IMR-90 (cell line): ENCODE results near the gene COL9A2. TPM values are rescaled to one million over a fixed set of nuclear protein-coding genes. Genes with fewer than 3 reads are reported as not detected.

Experiments
- ATAC-seq: fragments of 200-7000 bp; cut with Tn5 transposase; 2 replicates; pipeline ENCODE4 v1.9.1; 2020; ENCODE audit warnings: low read depth, mild to moderate bottlenecking, moderate library complexity
- BruUV-seq: library from RNA; stranded (reverse); fragments of 400-500 nt; replicated peaks from 2 replicates; lab custom pipeline; 2021; lab: Mats Ljungman, UMichigan
- CTCF ChIA-PET: fragments of 300-600 bp; formaldehyde crosslinking; extraction: SDS; loops from one replicate; lab custom pipeline; 2021; ENCODE audit warnings: antibody characterized with exemption; lab: Yijun Ruan, JAX
- POLR2A ChIA-PET: fragments of 300-600 bp; sonication (Branson Sonifier 250); formaldehyde crosslinking; loops from one replicate; lab custom pipeline; 2022; ENCODE audit warnings: antibody characterized with exemption; ENCODE audit not compliant: unreplicated experiment; lab: Charles Lee
- DNase-seq: peaks from one replicate; pipeline ENCODE4 v3.0.0; 2013
- H2AFZ ChIP-seq: replicated peaks from 2 replicates; pipeline ENCODE3; 2013; ENCODE audit warnings: low read length, mild to moderate bottlenecking; ENCODE audit not compliant: poor library complexity
- H2AK5ac ChIP-seq: 2 replicates; pipeline ENCODE4 v1.6.1; 2013; ENCODE audit warnings: low read depth, low read length, inconsistent platforms
- H2AK9ac ChIP-seq: replicated peaks from 2 replicates; pipeline ENCODE3; 2013; ENCODE audit warnings: mild to moderate bottlenecking, low read depth, low read length, moderate library complexity; ENCODE audit not compliant: poor library complexity
- H2BK120ac ChIP-seq: 2 replicates; pipeline ENCODE4 v1.6.1; 2013; ENCODE audit warnings: low read depth, low read length, inconsistent platforms
- H2BK15ac ChIP-seq: 3 replicates; pipeline ENCODE4 v1.6.1; 2013; ENCODE audit warnings: low read depth, low read length, inconsistent platforms
- H2BK20ac ChIP-seq: 2 replicates; pipeline ENCODE4 v1.6.1; 2013; ENCODE audit warnings: low read depth, mild to moderate bottlenecking, inconsistent platforms, low read length, moderate library complexity
- H2BK5ac ChIP-seq: 2 replicates; pipeline ENCODE4 v1.6.1; 2013; ENCODE audit warnings: mild to moderate bottlenecking, low read depth, low read length, inconsistent platforms; ENCODE audit not compliant: poor library complexity, severe bottlenecking
- H3K14ac ChIP-seq: replicated peaks from 2 replicates; pipeline ENCODE4 v1.6.1; 2013; ENCODE audit warnings: low read depth, low read length, inconsistent platforms
- H3K18ac ChIP-seq: 2 replicates; pipeline ENCODE4 v1.6.1; 2013; ENCODE audit warnings: low read depth, low read length, control low read depth
- H3K23ac ChIP-seq: 2 replicates; pipeline ENCODE4 v1.6.1; 2013; ENCODE audit warnings: low read depth, low read length, inconsistent platforms
- H3K27ac ChIP-seq: 2 replicates; pipeline ENCODE4 v1.5.1; 2013; ENCODE audit warnings: mild to moderate bottlenecking, control low read depth, low read length; ENCODE audit not compliant: insufficient read depth
- H3K27me3 ChIP-seq: 2 replicates; pipeline ENCODE4 v1.6.1; 2013; ENCODE audit warnings: low read length; ENCODE audit not compliant: control insufficient read depth, insufficient read depth
- H3K36me3 ChIP-seq: 2 replicates; pipeline ENCODE4 v1.6.1; 2013; ENCODE audit warnings: low read length, mixed read lengths; ENCODE audit not compliant: control insufficient read depth, insufficient read depth
- H3K4ac ChIP-seq: 2 replicates; pipeline ENCODE4 v1.6.1; 2013; ENCODE audit warnings: low read depth, low read length, inconsistent platforms
- H3K4me1 ChIP-seq: 2 replicates; pipeline ENCODE4 v1.6.1; 2013; ENCODE audit warnings: low read length, mixed read lengths; ENCODE audit not compliant: control insufficient read depth, insufficient read depth
- H3K4me2 ChIP-seq: 2 replicates; pipeline ENCODE4 v1.6.1; 2013; ENCODE audit warnings: low read depth, mild to moderate bottlenecking, control low read depth, low read length, moderate library complexity
- H3K4me3 ChIP-seq: 2 replicates; pipeline ENCODE4 v1.5.1; 2013; ENCODE audit warnings: low read depth, mild to moderate bottlenecking, control low read depth, low read length, moderate library complexity; ENCODE audit not compliant: insufficient read depth
- H3K56ac ChIP-seq: 2 replicates; pipeline ENCODE4 v1.6.1; 2013; ENCODE audit warnings: low read length, inconsistent platforms; ENCODE audit not compliant: insufficient read depth; ENCODE audit errors: extremely low read depth
- H3K79me1 ChIP-seq, 2 experiments: 2 replicates each; pipeline ENCODE4 v1.6.1; 2013; ENCODE audit warnings: low read length in 2 of 2, inconsistent platforms in 1 of 2, low read depth in 1 of 2
- H3K9ac ChIP-seq: 2 replicates; pipeline ENCODE4 v1.6.1; 2013; ENCODE audit warnings: low read depth, low read length, control low read depth
- H3K9me1 ChIP-seq: 2 replicates; pipeline ENCODE4 v1.6.1; 2013; ENCODE audit warnings: low read length, inconsistent platforms; ENCODE audit not compliant: insufficient read depth
- H3K9me3 ChIP-seq: 2 replicates; pipeline ENCODE4 v1.6.1; 2013; ENCODE audit warnings: low read length; ENCODE audit not compliant: control insufficient read depth, insufficient read depth
- H4K20me1 ChIP-seq: 2 replicates; pipeline ENCODE4 v1.6.1; 2013; ENCODE audit warnings: low read length, inconsistent platforms; ENCODE audit not compliant: insufficient read depth
- H4K5ac ChIP-seq: 2 replicates; pipeline ENCODE4 v1.6.1; 2013; ENCODE audit warnings: mild to moderate bottlenecking, low read depth, low read length, control low read depth
- H4K8ac ChIP-seq, 2 experiments: 2 replicates each; pipeline ENCODE4 v1.6.1; 2013; ENCODE audit warnings: low read depth in 2 of 2, low read length in 2 of 2, control low read depth in 1 of 2, inconsistent platforms in 1 of 2
- H4K91ac ChIP-seq: 2 replicates; pipeline ENCODE4 v1.6.1; 2013; ENCODE audit warnings: low read depth, low read length, inconsistent platforms; ENCODE audit not compliant: insufficient read depth
- CEBPB ChIP-seq: IDR thresholded peaks from 2 replicates; pipeline ENCODE4 v1.6.1; 2012; ENCODE audit warnings: low read depth, low read length, improper control_type of control experiment
- CHD1 ChIP-seq: IDR thresholded peaks from 2 replicates; pipeline ENCODE4 v1.6.1; 2012; ENCODE audit warnings: low read depth, low read length, improper control_type of control experiment
- FOS ChIP-seq: fragments of 150-350 bp; IDR thresholded peaks from 2 replicates; pipeline ENCODE4 v1.6.1; 2016; ENCODE audit warnings: low read depth, low read length
- POLR2A ChIP-seq: IDR thresholded peaks from 2 replicates; pipeline ENCODE4 v1.6.1; 2012; ENCODE audit warnings: mild to moderate bottlenecking, low read depth, low read length
- RAD21 ChIP-seq: IDR thresholded peaks from 2 replicates; pipeline ENCODE4 v1.6.1; 2012; ENCODE audit warnings: low read length, improper control_type of control experiment
- RFX5 ChIP-seq: IDR thresholded peaks from 2 replicates; pipeline ENCODE4 v1.8.0; 2012; ENCODE audit warnings: low read depth, mild to moderate bottlenecking, low read length, moderate library complexity
- SMC3 ChIP-seq: fragments of 150-350 bp; IDR thresholded peaks from 2 replicates; pipeline ENCODE4 v1.6.1; 2016; ENCODE audit warnings: low read depth, mild to moderate bottlenecking, antibody characterized with exemption, low read length, moderate library complexity
- USF2 ChIP-seq: fragments of 150-350 bp; IDR thresholded peaks from 2 replicates; pipeline ENCODE4 v1.6.1; 2017; ENCODE audit warnings: mild to moderate bottlenecking, antibody characterized with exemption, low read length, low read depth
- WGBS, 2 experiments: methylation state at CpG; one replicate each; pipeline versions ENCODE4 v1.1.5 to v1.1.7; 2013; ENCODE audit warnings: missing lambda C conversion rate in 2 of 2; ENCODE audit not compliant: insufficient read length in 1 of 2; ENCODE audit errors: extremely low coverage in 2 of 2; 5-methylcytosine and 5-hydroxymethylcytosine counted together
- dilution Hi-C: fragments of 300-500 bp; cut with HindIII; formaldehyde crosslinking; loops from one replicate; pipeline ENCODE4 v1.14.3; 2018; ENCODE audit warnings: low sequenced_read_pairs; ENCODE audit not compliant: unreplicated experiment
- in situ Hi-C: fragments of 300-500 bp; cut with MboI; formaldehyde crosslinking; loops from 3 replicates; pipeline ENCODE4 v1.14.3; 2019; ENCODE audit warnings: low sequenced_read_pairs, inconsistent platforms, mixed read lengths
- intact Hi-C: fragments of 100-400 bp; cut with micrococcal nuclease; formaldehyde crosslinking; loops from 2 replicates; pipeline ENCODE4 v1.10.0; 2022
- polyA plus RNA-seq, 3 experiments: library from polyadenylated mRNA; depleted of rRNA; stranded (reverse); fragments of >200 nt; gene quantifications; 2 replicates each; pipeline ENCODE4 v1.2.3, GENCODE V29; 2012; ENCODE audit warnings: low replicate concordance in 1 of 3
- total RNA-seq: library from RNA; depleted of rRNA; stranded (reverse); fragments of >200 nt; gene quantifications from 2 replicates; pipeline ENCODE4 v1.2.3, GENCODE V29; 2012
- TF ChIP-seq, protein P1 (sequence below): conservative IDR thresholded peaks from 2 replicates; pipeline ENCODE4 v1.5.1; 2012; ENCODE audit warnings: mild to moderate bottlenecking, low read depth, low read length, improper control_type of control experiment

COL9A2 gene
- total and polyA plus RNA-seq, 2 of the 4 experiments (the other 2 are of a cell fraction) = 0.90 to 1.6 TPM

- Histone ChIP-seq H2AK9ac (no peak overlapping the region), H4K8ac (no peak overlapping the region), H3K23ac (no peak overlapping the region), H2BK120ac (no peak overlapping the region), H3K4ac (no peak overlapping the region), H3K27me3 (no peaks in the 10 kb centered on the region), H3K36me3 (peaks cover 1% of the 10 kb centered on the region; the same call in 1 of the 2 replicates), H3K56ac (no peak overlapping the region), H3K9ac (no peak overlapping the region), H2AK5ac (no peak overlapping the region), H2BK20ac (no peak overlapping the region), H4K5ac (no peak overlapping the region), H3K4me3 (no peak overlapping the region), H4K20me1 (no peaks in the 10 kb centered on the region; the same call in 1 of the 2 replicates), H3K14ac (no peak overlapping the region), H3K9me1 (peaks cover 5% of the 10 kb centered on the region; the same call in 1 of the 2 replicates), H3K9me3 (no peaks in the 10 kb centered on the region), H2AFZ (no peak overlapping the region), H2BK5ac (no peak overlapping the region), H4K91ac (no peak overlapping the region), H3K4me1 (no peaks in the 10 kb centered on the region), H3K18ac (no peak overlapping the region), H2BK15ac (no peak overlapping the region), H3K27ac (no peak overlapping the region), H3K4me2 (no peak overlapping the region), H3K79me1 (peaks cover 10 to 22% of the 10 kb centered on the region in 2 experiments)
- no peak for ATAC-seq
- DNase-seq = peak; percentile 3
- no CpG with 5 or more reads among the region's 2 CpGs for WGBS, 2 experiments
- no TSS peak for BruUV-seq
- CTCF ChIA-PET = no interaction called here
- dilution Hi-C loops = no loop called here
- in situ Hi-C loops = no loop called here
- TF ChIP-seq, protein P1, sequence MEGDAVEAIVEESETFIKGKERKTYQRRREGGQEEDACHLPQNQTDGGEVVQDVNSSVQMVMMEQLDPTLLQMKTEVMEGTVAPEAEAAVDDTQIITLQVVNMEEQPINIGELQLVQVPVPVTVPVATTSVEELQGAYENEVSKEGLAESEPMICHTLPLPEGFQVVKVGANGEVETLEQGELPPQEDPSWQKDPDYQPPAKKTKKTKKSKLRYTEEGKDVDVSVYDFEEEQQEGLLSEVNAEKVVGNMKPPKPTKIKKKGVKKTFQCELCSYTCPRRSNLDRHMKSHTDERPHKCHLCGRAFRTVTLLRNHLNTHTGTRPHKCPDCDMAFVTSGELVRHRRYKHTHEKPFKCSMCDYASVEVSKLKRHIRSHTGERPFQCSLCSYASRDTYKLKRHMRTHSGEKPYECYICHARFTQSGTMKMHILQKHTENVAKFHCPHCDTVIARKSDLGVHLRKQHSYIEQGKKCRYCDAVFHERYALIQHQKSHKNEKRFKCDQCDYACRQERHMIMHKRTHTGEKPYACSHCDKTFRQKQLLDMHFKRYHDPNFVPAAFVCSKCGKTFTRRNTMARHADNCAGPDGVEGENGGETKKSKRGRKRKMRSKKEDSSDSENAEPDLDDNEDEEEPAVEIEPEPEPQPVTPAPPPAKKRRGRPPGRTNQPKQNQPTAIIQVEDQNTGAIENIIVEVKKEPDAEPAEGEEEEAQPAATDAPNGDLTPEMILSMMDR = no peak
- TF ChIP-seq SMC3 (no peak), FOS (no peak), CHD1 (no peak), USF2 (no peak), CEBPB (no peak), RFX5 (no peak), POLR2A (no peak), RAD21 (no peak)
- intact Hi-C loops = loop anchor here (10.0 kb wide), 1 partner anchor 152 kb away; no protein-coding TSS in a partner anchor
- POLR2A ChIA-PET = no interaction called here
These were observed 64.5 kb downstream of the COL9A2 start for GRCh38 chr1:40252601-40253000.
